Pancreas (tissue), 10 donors: ENCODE measurements around the gene ZNF474. TPM values are rescaled to one million over a fixed set of nuclear protein-coding genes. Genes with fewer than 3 reads are reported as not detected.

Experiments used
- ATAC-seq, 4 donors: fragments of 200-7000 bp; cut with Tn5 transposase; one replicate each; pipeline versions ENCODE4 v1.8.0 to v1.9.1; 2020; ENCODE audit warnings: mild to moderate bottlenecking in 4 of 4, moderate library complexity in 4 of 4
- DNase-seq, 6 donors: peaks; one replicate each; pipeline ENCODE4 v3.0.0-alpha.2; 2020
- FAIRE-seq: peaks from 2 replicates; lab custom pipeline; 2012; peaks lifted over from hg19 to GRCh38; lab: Jason Lieb, UNC
- H3K27ac ChIP-seq, 4 donors: fragments of 200-600 bp; sonication (generic); 1 replicate in 3 of 4; 2 replicates in 1 of 4; pipeline versions ENCODE4 v1.5.0 to v1.8.0; 2020
- H3K27me3 ChIP-seq, 4 donors: fragments of 200-600 bp; one replicate each; pipeline ENCODE4 v1.8.0; 2021
- H3K36me3 ChIP-seq, 3 donors: fragments of 200-600 bp; sonication (generic) in 1 of 3; one replicate each; pipeline versions ENCODE4 v1.5.0 to v1.8.0; 2020 to 2021
- H3K4me1 ChIP-seq, 3 donors: fragments of 200-600 bp; one replicate each; pipeline ENCODE4 v1.8.0; 2021
- H3K4me3 ChIP-seq, 4 donors: fragments of 200-600 bp; sonication (generic) in 2 of 4; one replicate each; pipeline versions ENCODE4 v1.5.0 to v1.8.0; 2020 to 2021
- H3K9me3 ChIP-seq, 4 donors: fragments of 200-600 bp; one replicate each; pipeline ENCODE4 v1.8.0; 2021
- WGBS, 2 donors: extraction: QIAGEN DNeasy Blood & Tissue Kit; methylation state at CpG; one replicate each; pipeline ENCODE4 v1.1.7; 2013; 5-methylcytosine and 5-hydroxymethylcytosine counted together
- intact Hi-C, 3 donors: fragments of 100-400 bp; cut with DNase I; formaldehyde crosslinking; loops; one replicate each; pipeline versions ENCODE4 v1.11.1 to v1.14.2; 2022
- polyA plus RNA-seq, 2 donors: library from polyadenylated mRNA; stranded (reverse); fragments of 200-250 nt; gene quantifications; one replicate each; pipeline ENCODE4 v1.2.3, GENCODE V29; 2013
- total RNA-seq, 6 donors: library from RNA; stranded (reverse); fragmentation: NEBNext Ultra II Directional in 4 of 6; extraction: Animal tissue kit (Norgen Biotek cat#: 25700) in 4 of 6; gene quantifications; one replicate each; pipeline versions ENCODE4 v1.2.1 to v1.2.4, GENCODE V29; 2021 to 2023
- TF ChIP-seq, protein P1 (sequence below), 4 donors: fragments of 200-600 bp; sonication (generic) in 3 of 4; IDR thresholded peaks; one replicate each; pipeline versions ENCODE4 v1.5.0 to v1.8.0; 2021; ENCODE audit warnings: antibody characterized with exemption in 4 of 4
- donor health status: healthy with polysubstance abuse.
- donor health status: DM: no; HTN: no; CAD: no; lungs with moderate emphysema.
- donor health status: DM: no; HTN: no; CAD: no.
- donor health status: control.
- donor health status: control.
- donor health status: Bipolar disorder and iron deficiency.
- donor health status: DM: yes; HTN: yes; CAD: no.
- donor health status: DM: no; HTN: no; CAD: no.
- donor health status: DM: no; HTN: no; CAD: no.
- donor health status: DM: yes; HTN: yes; CAD: no.

ZNF474 gene
- total and polyA plus RNA-seq, 8 donors = 0.08 to 0.56 (median 0.12) TPM; not detected in 5

- no peak for FAIRE-seq
- no peaks in the 10 kb centered on the region for H3K27me3 ChIP-seq
- DNase-seq = no peak
- intact Hi-C loops = no loop called here
- no peak overlapping the region for H3K4me3 ChIP-seq
- no peaks in the 10 kb centered on the region for H3K36me3 ChIP-seq
- H3K4me1 ChIP-seq = no peaks in the 10 kb centered on the region
- no peak overlapping the region for H3K27ac ChIP-seq
- ATAC-seq = no peak
- TF ChIP-seq, protein P1, sequence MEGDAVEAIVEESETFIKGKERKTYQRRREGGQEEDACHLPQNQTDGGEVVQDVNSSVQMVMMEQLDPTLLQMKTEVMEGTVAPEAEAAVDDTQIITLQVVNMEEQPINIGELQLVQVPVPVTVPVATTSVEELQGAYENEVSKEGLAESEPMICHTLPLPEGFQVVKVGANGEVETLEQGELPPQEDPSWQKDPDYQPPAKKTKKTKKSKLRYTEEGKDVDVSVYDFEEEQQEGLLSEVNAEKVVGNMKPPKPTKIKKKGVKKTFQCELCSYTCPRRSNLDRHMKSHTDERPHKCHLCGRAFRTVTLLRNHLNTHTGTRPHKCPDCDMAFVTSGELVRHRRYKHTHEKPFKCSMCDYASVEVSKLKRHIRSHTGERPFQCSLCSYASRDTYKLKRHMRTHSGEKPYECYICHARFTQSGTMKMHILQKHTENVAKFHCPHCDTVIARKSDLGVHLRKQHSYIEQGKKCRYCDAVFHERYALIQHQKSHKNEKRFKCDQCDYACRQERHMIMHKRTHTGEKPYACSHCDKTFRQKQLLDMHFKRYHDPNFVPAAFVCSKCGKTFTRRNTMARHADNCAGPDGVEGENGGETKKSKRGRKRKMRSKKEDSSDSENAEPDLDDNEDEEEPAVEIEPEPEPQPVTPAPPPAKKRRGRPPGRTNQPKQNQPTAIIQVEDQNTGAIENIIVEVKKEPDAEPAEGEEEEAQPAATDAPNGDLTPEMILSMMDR (IDR thresholded peaks at IDR 0.05) = no peak
- no peaks in the 10 kb centered on the region for H3K9me3 ChIP-seq
- 77 to 82% methylated on average over 5 of the region's 5 CpGs for whole genome bisulfite sequencing, 2 donors
These were observed 55.4 kb downstream of the ZNF474 start for GRCh38 chr5:122184676-122185255.

GRCh38 chr5:122187426-122187825 is 58.1 kb downstream of the ZNF474 start:
- no peaks in the 10 kb centered on the region for H3K27me3 ChIP-seq
- 16 to 19% methylated on average over 3 of the region's 3 CpGs for WGBS, 2 donors
- H3K4me3 ChIP-seq = no peak overlapping the region
- no peak for DNase-seq
- no peak overlapping the region for H3K27ac ChIP-seq
- TF ChIP-seq, protein P1 (IDR thresholded peaks at IDR 0.05) = no peak
- H3K36me3 ChIP-seq = no peaks in the 10 kb centered on the region
- intact Hi-C loops = no loop called here
- ATAC-seq = peak in 2 of 4 donors; percentile 53 to 58
- H3K9me3 ChIP-seq = no peaks in the 10 kb centered on the region
- FAIRE-seq = no peak
- no peaks in the 10 kb centered on the region for H3K4me1 ChIP-seq

DNA sequence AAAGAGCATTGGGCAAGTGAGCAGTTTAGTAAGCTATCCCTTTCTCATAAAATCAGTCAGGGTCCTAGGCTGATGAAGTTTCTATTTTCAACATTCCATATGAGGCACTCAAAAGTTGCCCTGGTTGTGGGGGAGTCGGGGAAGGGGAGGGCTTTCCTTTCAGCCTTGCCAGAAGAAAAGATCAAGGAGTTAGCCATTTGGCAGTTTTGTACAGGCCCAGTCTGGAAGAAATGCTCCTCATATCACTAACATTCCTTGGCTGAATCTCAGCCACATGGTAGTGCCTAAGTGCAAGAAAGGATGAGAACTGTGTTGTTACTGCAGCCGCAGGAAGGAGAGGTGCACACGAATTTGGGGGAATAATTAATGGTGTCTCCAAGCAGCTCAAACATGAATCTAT is 60.8 kb downstream of the ZNF474 start:
- Histone ChIP-seq H3K27me3 (no peaks in the 10 kb centered on the region), H3K27ac (no peak overlapping the region), H3K9me3 (no peaks in the 10 kb centered on the region), H3K4me3 (no peak overlapping the region), H3K36me3 (no peaks in the 10 kb centered on the region), H3K4me1 (no peaks in the 10 kb centered on the region)
- TF ChIP-seq, protein P1 (IDR thresholded peaks at IDR 0.05) = no peak
- DNase-seq = no peak
- intact Hi-C loops = loop anchor here in 2 of 3 donors (5.0 to 10.0 kb wide), 2 partner anchors 225 to 227 kb away; no protein-coding TSS in a partner anchor
- no peak for FAIRE-seq
- WGBS, 2 donors = 49 to 58% methylated on average over 3 of the region's 3 CpGs
- ATAC-seq = no peak

DNA sequence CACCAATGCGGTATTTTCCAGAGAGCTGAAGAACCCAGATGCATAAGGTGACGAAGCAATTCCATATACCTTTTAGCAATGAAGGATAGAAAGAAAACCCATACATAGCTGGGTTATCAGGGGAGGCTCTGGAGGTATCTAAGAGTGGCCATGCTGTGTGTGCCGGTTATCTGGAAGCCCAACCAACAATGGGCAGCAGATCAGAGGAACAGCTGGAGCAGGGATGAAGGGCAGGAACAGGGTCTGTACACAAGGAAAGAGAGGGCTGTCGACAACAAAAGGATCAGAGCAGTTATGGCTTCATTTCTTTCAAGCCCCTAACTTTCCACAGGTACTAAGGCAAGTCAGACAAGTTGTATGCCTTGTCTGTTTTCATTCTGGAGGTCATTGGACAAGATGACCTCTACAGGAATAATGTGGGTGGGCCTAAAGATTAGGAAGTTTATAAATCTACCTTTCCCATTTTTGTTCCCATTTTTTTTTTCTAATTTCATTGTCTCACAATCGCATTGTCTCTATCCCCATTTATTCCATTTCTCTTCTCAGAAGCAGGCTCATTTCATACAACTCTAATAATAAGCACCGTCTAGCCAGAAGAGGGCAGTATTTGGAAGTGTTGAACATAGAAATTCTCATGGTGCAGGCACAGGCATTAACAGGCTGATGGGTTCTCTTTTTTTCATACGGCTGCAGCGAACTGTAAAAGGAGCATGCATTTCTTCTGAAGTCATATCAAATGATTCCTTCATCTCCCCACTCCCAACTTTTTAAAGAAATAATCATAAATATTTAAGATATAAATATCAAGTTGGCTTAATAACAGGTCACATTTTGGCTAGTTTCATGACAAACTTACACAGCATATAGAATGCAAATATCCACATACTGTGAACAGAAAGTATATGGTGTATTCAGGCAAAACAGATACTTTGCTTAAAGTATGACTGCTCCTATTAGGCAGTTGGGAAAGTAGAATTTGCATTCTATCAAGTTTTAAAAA is 63.5 kb downstream of the ZNF474 start:
- TF ChIP-seq, protein P1 (IDR thresholded peaks at IDR 0.05) = peak; percentile 12 to 59 (median 40)
- Histone ChIP-seq H3K27ac (no peak overlapping the region), H3K36me3 (no peaks in the 10 kb centered on the region), H3K4me3 (no peak overlapping the region), H3K9me3 (no peaks in the 10 kb centered on the region), H3K4me1 (no peaks in the 10 kb centered on the region), H3K27me3 (no peaks in the 10 kb centered on the region)
- intact Hi-C loops = loop anchor here in 2 of 3 donors (5.0 to 10.0 kb wide), 2 partner anchors 222 to 225 kb away; no protein-coding TSS in a partner anchor
- WGBS, 2 donors = 31 to 35% methylated on average over 8 of the region's 8 CpGs
- peak in 1 of 6 donors; percentile 35 for DNase-seq
- peak; percentile 46 to 91 (median 84) for ATAC-seq
- peak; percentile 65 for FAIRE-seq
